ENCODE results near the gene CFAP299. TPM values are rescaled to one million over a fixed set of nuclear protein-coding genes. Genes with fewer than 3 reads are reported as not detected.
A peak's percentile ranks its signal among the peaks of the same experiment; 100 is the strongest.

Gene CFAP299
- total and polyA plus RNA-seq, 2 donors (not counting 3 experiments of a cell fraction or from before 2014, with no cell fraction given): not detected

DNA sequence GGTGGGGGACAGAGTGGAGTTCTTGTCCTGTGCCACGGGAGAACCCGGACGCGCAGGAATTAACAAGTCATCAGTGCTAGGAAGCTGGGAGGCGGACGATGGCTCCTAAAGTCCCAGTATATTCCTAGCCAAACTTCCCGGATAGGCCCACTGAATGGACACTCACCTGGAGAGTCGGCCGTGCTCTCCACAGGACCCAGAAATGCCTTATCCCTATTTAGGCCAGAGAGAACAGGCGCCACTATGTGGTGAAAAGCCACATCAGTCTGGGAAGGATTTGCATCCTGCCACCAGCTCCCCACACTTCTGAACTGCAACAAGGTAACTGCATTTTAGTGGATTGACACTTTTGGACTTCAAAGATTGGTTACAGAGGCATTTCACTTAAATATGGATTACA is 1.1 kb downstream of the CFAP299 start:
- H3K27ac ChIP-seq (ENCODE audit: insufficient read depth, low read depth, low read length): no peak overlapping the region
- peaks cover 16 to 56% of the 10 kb centered on the region in 2 experiments for H3K27me3 ChIP-seq (ENCODE audit: control insufficient read depth in 2 of 2, insufficient read depth in 2 of 2, low read length in 2 of 2)
- BruUV-seq (replicated peaks): no TSS peak
- TF ChIP-seq POLR2AphosphoS5 (IDR thresholded peaks at IDR 0.05; ENCODE audit: insufficient read depth, low read depth, low read length) (no peak), JUN (IDR thresholded peaks at IDR 0.05; ENCODE audit: borderline replicate concordance, insufficient read depth, insufficient read length, low read depth) (no peak)
- TF ChIP-seq, protein P1, sequence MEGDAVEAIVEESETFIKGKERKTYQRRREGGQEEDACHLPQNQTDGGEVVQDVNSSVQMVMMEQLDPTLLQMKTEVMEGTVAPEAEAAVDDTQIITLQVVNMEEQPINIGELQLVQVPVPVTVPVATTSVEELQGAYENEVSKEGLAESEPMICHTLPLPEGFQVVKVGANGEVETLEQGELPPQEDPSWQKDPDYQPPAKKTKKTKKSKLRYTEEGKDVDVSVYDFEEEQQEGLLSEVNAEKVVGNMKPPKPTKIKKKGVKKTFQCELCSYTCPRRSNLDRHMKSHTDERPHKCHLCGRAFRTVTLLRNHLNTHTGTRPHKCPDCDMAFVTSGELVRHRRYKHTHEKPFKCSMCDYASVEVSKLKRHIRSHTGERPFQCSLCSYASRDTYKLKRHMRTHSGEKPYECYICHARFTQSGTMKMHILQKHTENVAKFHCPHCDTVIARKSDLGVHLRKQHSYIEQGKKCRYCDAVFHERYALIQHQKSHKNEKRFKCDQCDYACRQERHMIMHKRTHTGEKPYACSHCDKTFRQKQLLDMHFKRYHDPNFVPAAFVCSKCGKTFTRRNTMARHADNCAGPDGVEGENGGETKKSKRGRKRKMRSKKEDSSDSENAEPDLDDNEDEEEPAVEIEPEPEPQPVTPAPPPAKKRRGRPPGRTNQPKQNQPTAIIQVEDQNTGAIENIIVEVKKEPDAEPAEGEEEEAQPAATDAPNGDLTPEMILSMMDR (IDR thresholded peaks at IDR 0.05; ENCODE audit: extremely low read depth in 1 of 2, insufficient read depth in 1 of 2, low read depth in 1 of 2, low read length in 2 of 2): peak in 1 of 2 donors; percentile 20
- dilution Hi-C loops (cut with MboI; ENCODE audit: extremely low pct_ligation_motif_present, low sequenced_read_pairs): no loop called here
- no peaks in the 10 kb centered on the region for H3K9me1 ChIP-seq (replicated peaks; ENCODE audit: control insufficient read depth, extremely low read depth, insufficient read depth, low read length)
- ChIA-PET CTCF (interaction anchor here (0.8 to 5.2 kb wide), 16 partner anchors 8 to 1382 kb away, joined by 3 to 99 read pairs (median 5); no protein-coding TSS in a partner anchor), POLR2A (no interaction called here)
- no peak overlapping the region for H3K4me3 ChIP-seq (replicated peaks in 1 of 3; ENCODE audit: insufficient read depth in 1 of 3, low read depth in 1 of 3, low read length in 3 of 3)
- no peaks in the 10 kb centered on the region for H4K20me1 ChIP-seq (replicated peaks; ENCODE audit: control insufficient read depth, extremely low read depth, insufficient read depth, low read length)
- H3K36me3 ChIP-seq (ENCODE audit: control insufficient read depth in 2 of 2, extremely low read depth in 1 of 2, insufficient read depth in 2 of 2, low read length in 2 of 2): no peaks in the 10 kb centered on the region
- H3K9me3 ChIP-seq (replicated peaks; ENCODE audit: control insufficient read depth, insufficient read depth, low read length): no peaks in the 10 kb centered on the region
- intact Hi-C loops (cut with micrococcal nuclease): loop anchor here (1.0 to 10.0 kb wide), 5 partner anchors 70 to 1384 kb away; partner anchors contain the start of genes ANTXR2 and FGF5
- H2AFZ ChIP-seq (ENCODE audit: low read depth, low read length): no peak overlapping the region
- H3K79me2 ChIP-seq (ENCODE audit: control insufficient read depth, insufficient read depth, low read length): no peaks in the 10 kb centered on the region
- peak; percentile 15 for DNase-seq (ENCODE audit: low read depth, low spot score)
- peaks cover 6% of the 10 kb centered on the region for H3K4me1 ChIP-seq (ENCODE audit: control insufficient read depth, extremely low read depth, insufficient read depth, low read length)
- no peak overlapping the region for H3K4me2 ChIP-seq (ENCODE audit: insufficient read depth, low read length)
- no peak for FAIRE-seq
- no peak overlapping the region for H3K9ac ChIP-seq (replicated peaks; ENCODE audit: extremely low read depth, insufficient read depth, low read length)

DNA sequence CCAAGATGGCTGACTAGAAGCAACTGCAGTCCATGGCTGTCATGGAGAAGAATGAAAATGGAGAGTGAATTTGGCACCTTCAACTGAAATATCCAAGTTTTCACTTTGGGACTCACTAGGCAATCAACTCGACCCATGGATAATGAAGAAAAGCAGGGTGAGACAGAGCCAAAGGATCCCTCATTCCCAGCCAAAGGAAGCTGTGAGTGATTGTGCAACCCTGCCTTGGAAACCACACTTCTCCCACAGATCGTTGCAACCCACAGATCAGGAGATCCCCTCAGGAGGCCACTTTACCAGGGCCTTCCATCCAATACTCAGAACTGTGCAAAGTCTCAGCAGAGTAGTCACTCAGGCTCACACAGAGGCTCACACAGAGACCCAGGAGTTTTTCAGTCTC is 4.5 kb downstream of the CFAP299 start:
- Histone ChIP-seq H3K36me3 (ENCODE audit: control insufficient read depth in 2 of 2, extremely low read depth in 1 of 2, insufficient read depth in 2 of 2, low read length in 2 of 2) (no peaks in the 10 kb centered on the region), H3K9me1 (replicated peaks; ENCODE audit: control insufficient read depth, extremely low read depth, insufficient read depth, low read length) (no peaks in the 10 kb centered on the region), H3K4me3 (replicated peaks in 1 of 3; ENCODE audit: insufficient read depth in 1 of 3, low read depth in 1 of 3, low read length in 3 of 3) (no peak overlapping the region), H3K4me2 (ENCODE audit: insufficient read depth, low read length) (no peak overlapping the region), H4K20me1 (replicated peaks; ENCODE audit: control insufficient read depth, extremely low read depth, insufficient read depth, low read length) (no peaks in the 10 kb centered on the region), H3K79me2 (ENCODE audit: control insufficient read depth, insufficient read depth, low read length) (no peaks in the 10 kb centered on the region), H3K4me1 (ENCODE audit: control insufficient read depth, extremely low read depth, insufficient read depth, low read length) (peaks cover 6% of the 10 kb centered on the region), H2AFZ (ENCODE audit: low read depth, low read length) (no peak overlapping the region), H3K9ac (replicated peaks; ENCODE audit: extremely low read depth, insufficient read depth, low read length) (no peak overlapping the region), H3K27me3 (ENCODE audit: control insufficient read depth in 2 of 2, insufficient read depth in 2 of 2, low read length in 2 of 2) (peaks cover 3 to 24% of the 10 kb centered on the region in 2 experiments), H3K9me3 (replicated peaks; ENCODE audit: control insufficient read depth, insufficient read depth, low read length) (no peaks in the 10 kb centered on the region), H3K27ac (ENCODE audit: insufficient read depth, low read depth, low read length) (no peak overlapping the region)
- ChIA-PET POLR2A (no interaction called here), CTCF (no interaction called here)
- intact Hi-C loops (cut with micrococcal nuclease) (no loop called here), dilution Hi-C loops (cut with MboI; ENCODE audit: extremely low pct_ligation_motif_present, low sequenced_read_pairs) (no loop called here)
- TF ChIP-seq, protein P1 (IDR thresholded peaks at IDR 0.05; ENCODE audit: extremely low read depth in 1 of 2, insufficient read depth in 1 of 2, low read depth in 1 of 2, low read length in 2 of 2): no peak
- TF ChIP-seq GATA2 (IDR thresholded peaks at IDR 0.05; ENCODE audit: insufficient read depth, insufficient read length, low read depth, low read length) (no peak), EZH2 (IDR thresholded peaks at IDR 0.05; ENCODE audit: borderline replicate concordance, low read depth, low read length, severe bottlenecking) (no peak), JUN (IDR thresholded peaks at IDR 0.05; ENCODE audit: borderline replicate concordance, insufficient read depth, insufficient read length, low read depth) (no peak), POLR2A (IDR thresholded peaks at IDR 0.05; ENCODE audit: low read depth, low read length) (no peak), FOS (IDR thresholded peaks at IDR 0.05; ENCODE audit: borderline replicate concordance, insufficient read depth, low read length) (no peak), MYC (IDR thresholded peaks at IDR 0.05; ENCODE audit: low read depth, low read length) (no peak), POLR2AphosphoS5 (IDR thresholded peaks at IDR 0.05; ENCODE audit: insufficient read depth, low read depth, low read length) (no peak)
- TF ChIP-seq, protein P2, sequence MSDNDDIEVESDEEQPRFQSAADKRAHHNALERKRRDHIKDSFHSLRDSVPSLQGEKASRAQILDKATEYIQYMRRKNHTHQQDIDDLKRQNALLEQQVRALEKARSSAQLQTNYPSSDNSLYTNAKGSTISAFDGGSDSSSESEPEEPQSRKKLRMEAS (IDR thresholded peaks at IDR 0.05; ENCODE audit: insufficient read depth, insufficient read length): no peak
- no peak for FAIRE-seq
- no TSS peak for BruUV-seq (replicated peaks)
- no peak for DNase-seq (ENCODE audit: low read depth, low spot score)

Data from endothelial cell of umbilical vein (primary cell).